ENCODE measurements around the gene SGPP1.

- TF ChIP-seq POLR2A (IDR thresholded peaks at IDR 0.05), result no peak
- no peak for TF ChIP-seq CTCF (IDR thresholded peaks at IDR 0.05)
These were observed 582 bp downstream of the SGPP1 start for GRCh38 chr14:63727231-63727735.
